GM08714 (cell line): ENCODE measurements around the gene MTUS2.

Source experiments
- H3K4me3 ChIP-seq: fragments of 200-500 bp; sonication (Bioruptor generic); 2 replicates; pipeline ENCODE4 v1.5.1; 2014; ENCODE audit warnings: mild to moderate bottlenecking, low read length, inconsistent platforms
- ZNF274 ChIP-seq: IDR thresholded peaks from 2 replicates; pipeline ENCODE4 v1.6.1; 2012; ENCODE audit warnings: mild to moderate bottlenecking, low read depth, low read length

MTUS2 gene

DNA sequence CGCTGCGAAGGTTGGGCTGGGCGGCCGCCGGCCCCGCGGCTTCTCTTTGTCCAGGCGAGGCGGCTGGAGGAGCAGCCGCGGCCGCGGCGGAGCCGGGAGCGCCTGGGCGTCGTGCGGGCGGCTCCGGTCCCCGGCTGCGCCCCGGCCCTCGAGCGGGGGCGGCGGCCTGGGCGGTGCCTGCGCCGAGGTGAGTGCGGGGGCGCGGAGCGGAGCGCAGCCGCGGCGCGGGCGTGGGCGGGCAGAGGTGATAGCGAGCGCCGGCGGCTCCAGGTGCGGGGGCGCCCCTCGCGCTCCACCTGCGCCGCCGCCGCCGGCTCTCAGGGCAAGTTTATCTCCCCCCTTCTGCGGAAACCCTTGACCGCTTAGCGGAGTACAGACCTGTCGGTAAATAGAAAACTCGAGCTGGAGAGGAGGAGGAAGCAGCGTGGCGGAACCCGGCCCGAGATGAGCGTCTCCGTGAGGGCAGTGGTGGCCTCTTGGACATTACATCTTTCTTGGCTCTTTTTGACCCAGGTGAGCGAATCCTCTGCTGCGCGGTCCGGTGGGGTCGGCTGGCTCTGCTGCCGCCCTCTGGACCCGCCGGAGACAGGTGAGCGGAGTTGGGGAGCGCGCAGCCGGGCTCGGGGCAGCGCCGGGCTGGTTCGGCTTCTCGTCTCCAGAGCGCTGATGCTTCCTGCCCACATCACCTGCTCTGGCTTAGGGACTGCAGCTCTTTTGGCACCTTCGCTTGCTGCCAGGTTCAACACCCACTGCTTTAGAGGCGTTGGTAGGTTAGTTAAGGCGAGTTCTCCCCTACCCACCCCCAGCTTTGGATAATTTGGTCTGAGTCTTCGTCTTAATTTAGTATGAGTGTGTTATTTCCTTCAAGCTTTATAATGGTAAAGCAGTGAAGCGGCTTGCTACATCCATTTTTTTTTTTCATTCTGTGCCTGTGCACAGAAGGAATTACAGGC lies at the start of gene MTUS2:
Gene MTUS2 (plus strand): TSS at position 241 of the 953 bp plus-strand sequence.
- no peak for TF ChIP-seq ZNF274
- H3K4me3 ChIP-seq, result peak within 1 kb of the TSS; percentile 38; the same call in 1 of the 2 replicates

DNA sequence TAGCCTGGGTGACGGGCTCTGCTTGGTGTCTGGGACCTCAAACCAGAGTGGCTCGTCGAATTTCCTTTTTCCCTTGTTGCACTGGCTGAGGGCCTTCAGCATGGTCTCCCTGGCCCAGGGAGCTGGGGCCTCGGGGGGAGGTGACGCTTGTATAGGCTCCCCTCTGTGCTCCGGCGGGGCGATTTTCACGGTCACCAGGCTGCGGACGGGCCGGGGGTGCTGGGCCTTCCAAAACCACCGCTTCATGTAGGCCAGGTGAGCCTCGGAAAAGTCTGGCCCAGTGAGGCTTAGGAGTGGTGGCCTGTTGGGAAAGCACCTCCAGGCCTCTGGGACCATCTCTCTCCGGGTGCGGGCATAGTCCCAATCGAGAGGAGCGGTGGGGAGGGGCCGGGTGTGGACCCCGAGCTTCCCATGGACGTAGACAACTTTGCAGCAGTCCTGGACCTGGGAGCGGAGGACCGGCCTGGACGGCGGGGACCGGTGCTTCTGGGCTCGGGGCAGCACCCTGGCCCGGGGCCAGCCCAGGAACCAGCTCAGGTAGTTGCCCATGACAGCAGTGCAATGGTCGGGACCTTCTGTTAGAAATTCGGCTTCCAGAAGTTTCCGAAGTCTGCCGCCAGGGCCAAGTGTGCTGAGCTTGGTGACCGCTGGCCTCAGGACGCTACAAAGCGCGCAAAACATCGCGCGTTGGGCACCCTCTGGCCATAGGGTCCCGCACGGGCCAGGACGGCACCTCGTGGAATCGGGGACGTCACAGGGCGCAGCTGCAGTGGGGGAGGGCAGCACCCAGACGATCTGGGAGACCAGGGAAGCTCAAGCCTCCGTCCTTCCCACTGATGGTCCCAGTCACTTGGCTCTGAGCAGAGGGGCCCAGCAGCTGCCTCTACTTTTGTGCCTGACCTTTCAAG lies 41.6 kb upstream of the MTUS2 start:
- TF ChIP-seq ZNF274, result no peak
- no peak overlapping the region for H3K4me3 ChIP-seq

DNA sequence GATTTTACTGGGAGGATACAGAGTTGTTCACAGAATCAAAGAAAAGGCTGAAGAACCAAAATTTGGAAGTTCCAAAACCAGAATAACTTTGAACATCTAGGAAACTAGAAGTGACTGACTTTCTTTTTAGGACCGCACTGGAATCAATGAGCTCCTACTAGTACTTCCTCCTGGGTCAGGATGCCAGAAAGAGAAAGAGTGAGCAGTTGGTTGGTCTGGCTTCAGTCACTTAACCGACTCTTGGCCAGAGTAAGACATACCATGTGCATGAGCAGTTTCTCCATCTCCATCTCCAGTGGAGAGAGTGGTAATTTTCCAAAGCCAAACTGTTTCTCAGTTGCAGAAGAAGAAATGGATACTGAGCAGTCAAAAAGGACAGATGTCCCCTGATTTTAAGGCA lies 27.1 kb upstream of the MTUS2 start:
- TF ChIP-seq ZNF274, result no peak
- no peak overlapping the region for H3K4me3 ChIP-seq

DNA sequence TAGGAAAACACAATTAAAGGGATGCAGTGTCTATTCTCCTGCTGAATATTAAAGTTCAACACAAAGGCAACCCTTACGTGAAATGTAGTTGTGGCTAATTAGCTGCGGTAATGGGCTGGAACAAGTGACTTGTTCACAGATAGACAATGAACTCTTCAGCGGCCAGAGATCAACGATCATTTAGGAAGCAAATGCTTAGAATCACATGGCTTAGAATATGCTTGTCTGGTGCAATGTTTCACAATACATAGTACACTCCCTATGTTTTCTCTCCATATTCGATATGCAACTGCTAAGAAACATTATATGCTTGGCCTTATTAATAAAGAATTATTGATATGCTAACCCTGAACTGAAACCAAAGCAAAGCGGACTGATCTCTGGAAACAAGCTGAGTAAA lies 25.7 kb upstream of the MTUS2 start:
- TF ChIP-seq ZNF274, result no peak
- H3K4me3 ChIP-seq, result no peak overlapping the region

DNA sequence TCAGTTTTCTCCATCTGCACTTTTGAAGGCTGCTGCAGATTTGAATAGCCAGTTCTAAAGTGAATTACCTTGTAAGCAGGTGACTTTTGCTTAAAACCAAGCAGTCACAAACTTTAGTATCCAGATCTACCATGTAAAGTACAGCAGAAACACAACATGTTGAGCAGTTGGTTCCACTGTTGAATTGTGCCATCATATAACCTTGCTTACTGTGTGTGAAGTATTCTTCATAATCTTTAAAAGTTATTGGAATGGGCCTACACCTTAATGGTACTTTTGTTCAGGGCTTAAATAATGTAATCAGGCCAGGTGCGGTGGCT lies 23.2 kb upstream of the MTUS2 start:
- TF ChIP-seq ZNF274, result no peak
- H3K4me3 ChIP-seq, result no peak overlapping the region

DNA sequence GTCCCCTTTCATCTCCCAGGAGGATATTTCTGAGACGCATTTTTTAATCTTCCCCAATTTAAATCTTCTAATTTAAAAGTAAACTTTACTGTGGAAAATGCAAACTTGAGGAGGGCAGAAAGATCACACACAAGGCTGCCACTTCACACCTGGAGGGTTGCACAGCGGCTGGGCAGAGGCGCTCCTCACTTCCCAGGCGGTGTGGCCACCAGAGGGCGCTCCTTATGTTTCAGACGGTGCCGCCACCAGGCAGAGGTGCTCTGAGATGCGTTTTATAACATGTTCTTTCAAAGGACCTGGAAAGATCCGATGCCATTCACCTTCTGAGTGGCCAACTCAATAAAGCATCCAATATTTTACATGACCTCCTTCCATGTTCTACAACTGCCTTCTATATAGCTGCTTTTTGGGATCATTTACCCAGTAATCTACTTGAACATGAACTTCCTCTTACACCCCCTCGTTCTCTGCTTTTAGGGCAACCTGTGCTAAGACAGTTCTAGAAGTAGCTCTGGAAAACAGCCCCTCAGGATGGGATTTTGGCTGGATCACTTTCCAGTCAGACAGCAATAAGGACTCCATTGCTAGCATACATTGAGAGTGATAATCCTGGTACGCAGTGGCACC lies 14.8 kb upstream of the MTUS2 start:
- no peak for TF ChIP-seq ZNF274
- no peak overlapping the region for H3K4me3 ChIP-seq

DNA sequence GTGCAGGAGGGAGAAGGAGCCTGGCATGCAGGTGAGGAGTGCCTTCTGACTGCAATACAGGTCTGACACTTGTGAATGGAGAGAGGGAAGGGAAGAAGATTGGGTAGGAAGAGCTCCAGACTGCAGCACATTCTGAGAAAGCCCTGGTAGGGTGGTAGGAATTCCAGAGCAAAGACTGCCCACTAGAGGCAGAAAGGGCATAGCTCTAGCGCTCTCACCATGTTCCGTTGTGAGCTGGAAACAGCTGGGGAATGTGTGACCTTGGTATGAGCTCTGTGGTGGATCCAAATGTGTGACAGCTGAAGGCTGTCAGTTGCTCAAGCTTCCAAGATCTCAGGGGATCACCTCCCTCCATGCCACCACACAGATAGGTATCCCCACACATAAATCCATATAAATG lies 2.9 kb upstream of the MTUS2 start:
- H3K4me3 ChIP-seq, result no peak overlapping the region
- TF ChIP-seq ZNF274, result no peak

DNA sequence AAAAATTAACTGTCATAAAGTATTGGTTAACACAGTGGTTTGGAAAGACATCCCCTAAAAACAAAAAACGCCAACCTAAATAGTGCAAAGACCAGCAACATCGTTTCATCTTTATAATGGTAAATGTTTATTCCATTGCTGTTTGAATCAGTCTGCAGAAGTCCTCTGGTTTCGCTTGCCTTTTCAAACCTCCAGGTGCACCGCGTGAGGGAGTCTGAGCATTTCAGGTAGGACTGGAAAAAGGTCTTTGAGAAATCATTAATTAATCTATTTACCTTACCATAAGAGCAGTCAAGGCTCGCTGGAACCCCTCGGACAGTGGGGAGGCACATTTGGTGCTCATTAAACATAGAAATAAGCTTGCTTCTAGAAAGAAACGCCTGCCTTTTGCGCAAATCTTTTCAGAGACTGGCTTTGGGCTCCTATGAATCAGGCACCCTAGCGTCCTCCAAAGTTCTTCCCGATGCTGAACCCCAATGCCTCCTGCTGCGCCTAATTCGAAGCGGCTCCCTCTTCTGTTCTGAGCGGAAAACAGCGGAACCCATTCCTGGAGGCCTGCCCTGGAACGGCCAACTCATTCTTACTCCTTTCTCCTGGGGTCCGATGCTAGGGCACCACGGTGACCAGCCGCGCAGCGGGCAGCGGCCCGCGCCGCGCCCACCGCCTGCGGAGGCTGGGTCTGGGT lies 951 bp upstream of the MTUS2 start:
- TF ChIP-seq ZNF274, result no peak
- peak overlapping the region; percentile 17; the same call in 1 of the 2 replicates for H3K4me3 ChIP-seq

DNA sequence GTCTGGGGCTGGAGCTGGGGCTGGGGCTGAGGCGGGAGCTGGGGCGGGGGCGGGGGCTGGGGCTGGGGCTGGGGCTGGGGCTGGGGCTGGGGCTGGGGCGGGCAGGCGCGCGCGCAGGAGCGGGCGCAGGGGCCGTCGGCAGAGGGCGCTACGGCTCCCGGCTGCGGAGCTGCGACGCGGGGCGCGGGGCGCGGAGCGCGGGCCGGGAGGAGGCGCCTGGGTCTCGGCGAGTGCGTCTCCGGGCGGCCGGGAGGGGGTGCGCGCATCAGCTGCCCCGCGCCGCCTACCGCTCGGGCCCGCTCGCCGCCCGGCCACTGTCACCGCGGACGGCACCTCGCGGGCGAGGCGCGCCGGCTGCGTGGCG lies 422 bp upstream of the MTUS2 start:
- TF ChIP-seq ZNF274, result no peak
- H3K4me3 ChIP-seq, result no peak overlapping the region; the same call in 1 of the 2 replicates

DNA sequence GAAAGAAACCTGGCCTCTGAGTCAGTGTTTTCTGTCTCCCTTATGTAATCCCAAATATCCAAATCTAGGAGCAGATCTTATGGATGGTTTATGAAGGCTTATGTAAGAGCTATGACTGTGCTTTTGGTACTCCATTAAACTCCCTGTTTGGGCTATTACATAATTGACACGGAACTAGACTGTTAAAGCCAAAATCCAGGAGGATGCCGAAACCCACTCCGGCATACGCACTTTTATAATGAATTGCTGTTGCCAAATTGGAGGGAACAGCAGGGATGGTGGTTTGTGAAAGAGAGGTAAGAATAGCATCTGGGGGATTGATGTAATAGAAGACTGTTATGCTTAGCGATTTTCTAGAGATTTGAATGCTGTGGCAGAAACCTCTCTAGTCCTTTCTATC lies 2.0 kb downstream of the MTUS2 start:
- TF ChIP-seq ZNF274, result no peak
- no peak overlapping the region for H3K4me3 ChIP-seq

DNA sequence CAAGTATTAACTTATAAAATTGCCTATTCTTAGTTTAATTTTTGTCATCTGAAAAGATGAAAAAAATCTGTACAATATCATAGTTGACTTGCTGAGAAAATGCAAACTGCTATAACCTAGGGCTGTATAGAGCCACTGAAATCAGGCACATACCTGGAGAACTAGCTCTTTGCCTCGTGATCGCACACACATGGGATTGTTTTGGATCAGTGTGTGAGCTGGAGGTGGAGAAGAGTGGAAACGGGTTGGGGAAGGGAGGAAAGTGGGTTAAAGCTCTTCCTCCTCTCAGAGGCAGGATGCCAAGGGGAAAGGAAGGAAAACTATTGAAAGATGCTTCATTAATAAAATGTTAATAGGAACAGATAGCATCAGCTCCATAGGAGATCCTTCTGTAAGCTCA lies 2.7 kb downstream of the MTUS2 start:
- no peak overlapping the region for H3K4me3 ChIP-seq
- TF ChIP-seq ZNF274, result no peak

DNA sequence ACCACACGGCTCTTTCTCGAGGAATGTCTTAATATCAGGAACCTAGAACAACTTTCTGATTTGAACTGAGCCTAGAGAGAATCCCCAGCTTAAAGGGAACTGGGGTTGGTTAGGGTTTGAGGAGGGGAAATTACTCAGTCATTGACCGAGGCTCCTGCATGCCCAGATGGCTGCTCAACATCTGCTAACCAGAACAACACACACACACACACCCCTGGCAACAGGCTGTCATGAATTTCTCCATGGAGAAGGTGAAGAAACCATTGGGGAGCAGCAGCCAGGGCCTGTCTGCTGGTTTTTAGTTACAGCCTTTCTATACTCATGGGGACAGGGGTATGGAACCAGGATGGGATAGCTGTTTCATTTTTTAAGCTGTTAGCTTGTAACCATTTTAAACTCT lies 5.2 kb downstream of the MTUS2 start:
- H3K4me3 ChIP-seq, result no peak overlapping the region
- no peak for TF ChIP-seq ZNF274

DNA sequence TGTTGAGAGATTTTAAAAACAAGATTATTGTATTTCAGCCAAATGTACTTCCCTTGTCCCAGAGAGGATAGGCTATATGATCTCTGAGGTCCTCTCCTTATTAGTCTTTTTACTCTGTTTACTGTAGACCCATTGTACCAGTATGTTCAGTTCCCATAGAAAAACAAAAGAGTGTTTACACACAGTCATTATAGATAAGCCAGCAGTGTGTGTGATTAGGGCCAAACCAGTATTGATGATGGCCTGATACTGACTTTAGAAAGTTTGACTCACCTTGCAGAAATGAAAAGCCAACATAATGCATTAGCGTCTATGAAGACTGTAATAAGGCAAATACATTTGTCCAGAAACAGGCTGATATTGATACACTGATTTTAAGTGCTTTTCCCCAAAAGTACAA lies 6.2 kb downstream of the MTUS2 start:
- H3K4me3 ChIP-seq, result no peak overlapping the region
- TF ChIP-seq ZNF274, result no peak

DNA sequence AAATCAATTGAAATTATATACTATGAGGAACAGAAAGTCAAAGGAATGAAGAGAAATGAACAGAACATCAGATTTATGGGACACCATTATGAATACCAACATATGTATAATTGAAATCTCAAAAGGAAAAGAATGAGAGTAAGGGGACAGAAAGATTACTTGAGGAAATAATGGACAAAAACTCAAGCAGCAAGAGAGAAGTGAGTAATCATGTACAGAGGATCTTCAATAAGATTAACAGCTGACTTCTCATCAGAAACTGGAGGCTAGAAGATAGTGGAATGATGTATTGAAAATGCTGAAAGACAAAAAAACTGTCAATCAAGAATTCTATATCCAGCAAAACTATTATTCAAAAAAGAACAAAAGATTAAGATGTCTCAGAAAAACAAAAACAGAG lies 10.4 kb downstream of the MTUS2 start:
- no peak for TF ChIP-seq ZNF274
- H3K4me3 ChIP-seq, result no peak overlapping the region
